T-helper 1 cell treated with Interleukin-12 subunit alpha and Interleukin-12 subunit beta and Interleukin-4 antibody, amounts not matched to agents 30 ng/mL and 1 ng/mL, for 36 hours (primary cell): ENCODE results near the gene RIMS4. TPM values are rescaled to one million over a fixed set of nuclear protein-coding genes. Genes with fewer than 3 reads are reported as not detected.

ENCODE experiments used
- intact Hi-C: fragments of 100-400 bp; cut with micrococcal nuclease; formaldehyde crosslinking; loops from one replicate; pipeline ENCODE4 v1.15.1; 2024
- total RNA-seq: library from RNA; stranded (reverse); gene quantifications from 2 replicates; pipeline ENCODE4 v1.2.3, GENCODE V29; 2022

The RIMS4 gene
- total RNA-seq, 1 donor from 2014 or later = not detected

- intact Hi-C loops = no loop called here
These were observed 66.3 kb downstream of the RIMS4 start for GRCh38 chr20:44743916-44744655.

- intact Hi-C loops = no loop called here
These were observed 67.2 kb downstream of the RIMS4 start for GRCh38 chr20:44743080-44743701.

GRCh38 chr20:44742304-44743079, 67.9 kb downstream of the RIMS4 start:
- intact Hi-C loops = no loop called here

GRCh38 chr20:44739942-44740341, 70.4 kb downstream of the RIMS4 start:
- intact Hi-C loops = loop anchor here (2.0 to 10.0 kb wide), 7 partner anchors 147 to 1283 kb away; partner anchors contain the start of genes DNTTIP1, FITM2, IFT52 and SRSF6

- intact Hi-C loops = loop anchor here (2.0 to 10.0 kb wide), 7 partner anchors 148 to 1282 kb away; partner anchors contain the start of genes DNTTIP1, FITM2, IFT52 and SRSF6
These were observed 71.4 kb downstream of the RIMS4 start for GRCh38 chr20:44738813-44739477.

- intact Hi-C loops = loop anchor here (2.0 to 10.0 kb wide), 7 partner anchors 150 to 1280 kb away; partner anchors contain the start of genes DNTTIP1, FITM2, IFT52 and MYBL2
These were observed 73.2 kb downstream of the RIMS4 start for GRCh38 chr20:44737116-44737515.

GRCh38 chr20:44736170-44737021, 74.0 kb downstream of the RIMS4 start:
- intact Hi-C loops = loop anchor here (1.0 to 10.0 kb wide), 9 partner anchors 151 to 1279 kb away; partner anchors contain the start of genes DNTTIP1, FITM2, IFT52 and MYBL2

GRCh38 chr20:44735816-44736169, 74.6 kb downstream of the RIMS4 start:
- intact Hi-C loops = loop anchor here (1.0 to 10.0 kb wide), 9 partner anchors 152 to 1278 kb away; partner anchors contain the start of genes DNTTIP1, FITM2, IFT52 and MYBL2

- intact Hi-C loops = loop anchor here (5.0 to 10.0 kb wide), 6 partner anchors 152 to 1278 kb away; partner anchors contain the start of genes DNTTIP1, FITM2, IFT52 and SRSF6
These were observed 75.4 kb downstream of the RIMS4 start for GRCh38 chr20:44734938-44735337.

GRCh38 chr20:44733341-44734069, 76.8 kb downstream of the RIMS4 start:
- intact Hi-C loops = loop anchor here (1.0 to 10.0 kb wide), 9 partner anchors 48 to 1061 kb away; partner anchors contain the start of genes DNTTIP1, FITM2 and WFDC3

- intact Hi-C loops = loop anchor here (2.0 to 10.0 kb wide), 4 partner anchors 114 to 1062 kb away; partner anchors contain the start of genes DNTTIP1, FITM2 and WFDC3
These were observed 78.0 kb downstream of the RIMS4 start for GRCh38 chr20:44732327-44732726.

GRCh38 chr20:44731657-44732056, 78.7 kb downstream of the RIMS4 start:
- intact Hi-C loops = loop anchor here (2.0 to 10.0 kb wide), 4 partner anchors 113 to 1063 kb away; partner anchors contain the start of genes DNTTIP1, FITM2 and WFDC3

- intact Hi-C loops = loop anchor here (10.0 kb wide), 3 partner anchors 416 to 1064 kb away; partner anchors contain the start of genes DNTTIP1, FITM2 and WFDC3
These were observed 79.9 kb downstream of the RIMS4 start for GRCh38 chr20:44730441-44730840.

- intact Hi-C loops = no loop called here
These were observed 81.4 kb downstream of the RIMS4 start for GRCh38 chr20:44728801-44729443.

- intact Hi-C loops = no loop called here
These were observed 82.7 kb downstream of the RIMS4 start for GRCh38 chr20:44727651-44728050.

GRCh38 chr20:44727039-44727438, 83.3 kb downstream of the RIMS4 start:
- intact Hi-C loops = no loop called here

GRCh38 chr20:44725837-44726236, 84.5 kb downstream of the RIMS4 start:
- intact Hi-C loops = no loop called here

GRCh38 chr20:44724423-44725091, 85.8 kb downstream of the RIMS4 start:
- intact Hi-C loops = no loop called here
